CD1c-positive myeloid dendritic cell (primary cell): ENCODE data around the gene FLNC.

Source experiments
- DNase-seq: peaks from one replicate; pipeline ENCODE4 v3.0.0-alpha.2; 2016; ENCODE audit errors: extremely low spot score

The FLNC gene

GRCh38 chr7:128804484-128804883 is 25.7 kb upstream of the FLNC start:
- DNase-seq, result no peak

GRCh38 chr7:128805225-128805624 is 25.0 kb upstream of the FLNC start:
- DNase-seq, result no peak

GRCh38 chr7:128807191-128807590 is 23.0 kb upstream of the FLNC start:
- no peak for DNase-seq

- DNase-seq, result no peak
Observed at GRCh38 chr7:128809363-128809762, 20.8 kb upstream of the FLNC start.

- DNase-seq, result no peak
Observed at GRCh38 chr7:128810473-128810872, 19.7 kb upstream of the FLNC start.

- DNase-seq, result no peak
Observed at GRCh38 chr7:128810997-128811396, 19.2 kb upstream of the FLNC start.

GRCh38 chr7:128811631-128812430 is 18.4 kb upstream of the FLNC start:
- no peak for DNase-seq

- peak; percentile 22 for DNase-seq
Observed at GRCh38 chr7:128812514-128813168, 17.6 kb upstream of the FLNC start.

- DNase-seq, result no peak
Observed at GRCh38 chr7:128814499-128814898, 15.7 kb upstream of the FLNC start.

GRCh38 chr7:128815289-128815942 is 14.8 kb upstream of the FLNC start:
- DNase-seq, result peak; percentile 29

GRCh38 chr7:128818694-128819093 is 11.5 kb upstream of the FLNC start:
- DNase-seq, result no peak

GRCh38 chr7:128821724-128822123 is 8.5 kb upstream of the FLNC start:
- no peak for DNase-seq

- DNase-seq, result no peak
Observed at GRCh38 chr7:128826512-128826911, 3.7 kb upstream of the FLNC start.

GRCh38 chr7:128826916-128827247 is 3.3 kb upstream of the FLNC start:
- DNase-seq, result no peak

- no peak for DNase-seq
Observed at GRCh38 chr7:128827248-128827958, 2.8 kb upstream of the FLNC start.

GRCh38 chr7:128827971-128828711 is 2.1 kb upstream of the FLNC start:
- DNase-seq, result no peak

GRCh38 chr7:128829391-128830166 is 627 bp upstream of the FLNC start:
- DNase-seq, result no peak

GRCh38 chr7:128831178-128831993 is 1.2 kb downstream of the FLNC start:
- no peak for DNase-seq

- DNase-seq, result no peak
Observed at GRCh38 chr7:128831994-128832879, 2.0 kb downstream of the FLNC start.
